Measurements from ENCODE around the gene MPPE1. TPM values are rescaled to one million over a fixed set of nuclear protein-coding genes. Genes with fewer than 3 reads are reported as not detected.
"Not testable (repeated sequence)": the region's sequence is repeated elsewhere in the genome, so short reads cannot be mapped to it uniquely, and the experiment has no call there.

The MPPE1 gene
- total RNA-seq: 27.2 TPM

GRCh38 chr18:11908182-11909060 is at the start of gene MPPE1:
Gene MPPE1, minus strand, starts transcription at chr18:11908317. Its CDS starts 11,053 bp downstream, at chr18:11897264.
- DNase-seq (ENCODE audit: low spot score): peak; percentile 92
- ATAC-seq: peak; percentile 92

- DNase-seq (ENCODE audit: low spot score) (no peak), ATAC-seq (no peak)
Measured at GRCh38 chr18:11957636-11958035, 49.5 kb upstream of the MPPE1 start.

GRCh38 chr18:11956371-11957308 is 48.5 kb upstream of the MPPE1 start:
- ATAC-seq (no peak), DNase-seq (ENCODE audit: low spot score) (no peak)

- no peak for DNase-seq (ENCODE audit: low spot score)
- no peak for ATAC-seq
Measured at GRCh38 chr18:11955239-11956029, 47.3 kb upstream of the MPPE1 start.

GRCh38 chr18:11953113-11953512 is 45.0 kb upstream of the MPPE1 start:
- no peak for ATAC-seq
- DNase-seq (ENCODE audit: low spot score): no peak

- DNase-seq (ENCODE audit: low spot score): no peak
Measured at GRCh38 chr18:11951390-11951851, 43.3 kb upstream of the MPPE1 start.

GRCh38 chr18:11950824-11951223 is 42.7 kb upstream of the MPPE1 start:
- DNase-seq (ENCODE audit: low spot score): no peak

More at GRCh38 chr18:11951390-11951851, 43.3 kb upstream of the MPPE1 start:
- ATAC-seq: no peak

GRCh38 chr18:11948852-11949523 is 40.9 kb upstream of the MPPE1 start:
- no peak for DNase-seq (ENCODE audit: low spot score)
- ATAC-seq: no peak

More at GRCh38 chr18:11950824-11951223, 42.7 kb upstream of the MPPE1 start:
- ATAC-seq: no peak

GRCh38 chr18:11947214-11948191 is 39.4 kb upstream of the MPPE1 start:
- ATAC-seq (peak; percentile 96), DNase-seq (ENCODE audit: low spot score) (peak; percentile 92)

GRCh38 chr18:11946756-11947155 is 38.6 kb upstream of the MPPE1 start:
- no peak for DNase-seq (ENCODE audit: low spot score)
- peak; percentile 49 for ATAC-seq

GRCh38 chr18:11945834-11946659 is 37.9 kb upstream of the MPPE1 start:
- DNase-seq (ENCODE audit: low spot score): peak; percentile 51
- not testable (repeated sequence) for ATAC-seq

- no peak for DNase-seq (ENCODE audit: low spot score)
- no peak for ATAC-seq
Measured at GRCh38 chr18:11944786-11945185, 36.7 kb upstream of the MPPE1 start.

GRCh38 chr18:11944252-11944651 is 36.1 kb upstream of the MPPE1 start:
- no peak for DNase-seq (ENCODE audit: low spot score)
- no peak for ATAC-seq

GRCh38 chr18:11943551-11943950 is 35.4 kb upstream of the MPPE1 start:
- no peak for DNase-seq (ENCODE audit: low spot score)
- ATAC-seq: no peak

GRCh38 chr18:11940956-11941355 is 32.8 kb upstream of the MPPE1 start:
- DNase-seq (ENCODE audit: low spot score) (no peak), ATAC-seq (no peak)

- peak; percentile 99 for ATAC-seq
Measured at GRCh38 chr18:11937874-11938478, 29.9 kb upstream of the MPPE1 start.

GRCh38 chr18:11932393-11932792 is 24.3 kb upstream of the MPPE1 start:
- no peak for DNase-seq (ENCODE audit: low spot score)
- ATAC-seq: no peak

More at GRCh38 chr18:11937874-11938478, 29.9 kb upstream of the MPPE1 start:
- DNase-seq (ENCODE audit: low spot score): peak; percentile 79

Measured in left lobe of liver (tissue), 2 donors.